GM12875 (cell line): ENCODE results near the gene STIL.
A peak's percentile ranks its signal among the peaks of the same experiment; 100 is the strongest.
"Not testable (repeated sequence)": the region's sequence is repeated elsewhere in the genome, so short reads cannot be mapped to it uniquely, and the experiment has no call there.

Experiments used
- H3K4me3 ChIP-seq: one replicate; pipeline ENCODE4 v1.5.1; 2011; ENCODE audit warnings: low read depth, low read length, control low read depth
- CTCF ChIP-seq: IDR thresholded peaks from 2 replicates; pipeline ENCODE4 v1.5.1; 2011; ENCODE audit warnings: low read depth, mild to moderate bottlenecking, control low read depth, inconsistent platforms, low read length, moderate library complexity, borderline replicate concordance; ENCODE audit not compliant: insufficient read depth

The STIL gene

GRCh38 chr1:47313915-47314664 is at the start of gene STIL:
Gene STIL, minus strand, starts transcription at chr1:47314147. Its CDS starts 3,828 bp downstream, at chr1:47310319.
- no peak for TF ChIP-seq CTCF
- peak within 1 kb of the TSS; percentile 74 for H3K4me3 ChIP-seq

- TF ChIP-seq CTCF = no peak
- no peak overlapping the region for H3K4me3 ChIP-seq
Measured at GRCh38 chr1:47362828-47363227, 48.9 kb upstream of the STIL start.

- H3K4me3 ChIP-seq = no peak overlapping the region
- no peak for TF ChIP-seq CTCF
Measured at GRCh38 chr1:47361380-47361779, 47.4 kb upstream of the STIL start.

- no peak overlapping the region for H3K4me3 ChIP-seq
- no peak for TF ChIP-seq CTCF
Measured at GRCh38 chr1:47351305-47351704, 37.4 kb upstream of the STIL start.

GRCh38 chr1:47348246-47348645 is 34.3 kb upstream of the STIL start:
- no peak overlapping the region for H3K4me3 ChIP-seq
- no peak for TF ChIP-seq CTCF

GRCh38 chr1:47347735-47348134 is 33.8 kb upstream of the STIL start:
- H3K4me3 ChIP-seq = no peak overlapping the region
- no peak for TF ChIP-seq CTCF

- H3K4me3 ChIP-seq = not testable (repeated sequence)
Measured at GRCh38 chr1:47346979-47347378, 33.0 kb upstream of the STIL start.
